Neural progenitor cell (in vitro differentiated cells): ENCODE results near the gene SLC6A3. TPM values are rescaled to one million over a fixed set of nuclear protein-coding genes. Genes with fewer than 3 reads are reported as not detected.

Source experiments
- DNase-seq: peaks from one replicate; pipeline ENCODE4 v3.0.0-alpha.2; 2016; ENCODE audit warnings: low spot score
- H2AFZ ChIP-seq: fragments of 200-600 bp; sonication (generic); replicated peaks from 2 replicates; pipeline ENCODE4 v1.6.1; 2016; ENCODE audit warnings: antibody characterized with exemption
- H3F3A ChIP-seq: fragments of 200-600 bp; sonication (generic); 2 replicates; pipeline ENCODE4 v1.6.1; 2016; ENCODE audit warnings: antibody characterized with exemption, low read depth
- H3K27ac ChIP-seq: fragments of 200-600 bp; sonication (generic); 2 replicates; pipeline ENCODE4 v1.5.1; 2016; ENCODE audit warnings: mild to moderate bottlenecking
- H3K27me3 ChIP-seq: fragments of 200-600 bp; sonication (generic); 2 replicates; pipeline ENCODE4 v1.6.1; 2016; ENCODE audit warnings: mild to moderate bottlenecking, moderate library complexity
- H3K36me3 ChIP-seq: fragments of 200-600 bp; sonication (generic); 2 replicates; pipeline ENCODE4 v1.5.1; 2016
- H3K4me1 ChIP-seq: fragments of 200-600 bp; sonication (generic); 2 replicates; pipeline ENCODE4 v1.6.1; 2016; ENCODE audit warnings: mixed run types
- H3K4me2 ChIP-seq: fragments of 200-600 bp; sonication (generic); 2 replicates; pipeline ENCODE4 v1.6.1; 2016
- H3K4me3 ChIP-seq: fragments of 200-600 bp; sonication (generic); 2 replicates; pipeline ENCODE4 v1.5.1; 2016
- H3K79me2 ChIP-seq: fragments of 200-600 bp; sonication (generic); 2 replicates; pipeline ENCODE4 v1.6.1; 2016; ENCODE audit warnings: low read depth
- H3K9ac ChIP-seq: fragments of 200-600 bp; sonication (generic); 2 replicates; pipeline ENCODE4 v1.6.1; 2016
- H3K9me3 ChIP-seq: fragments of 200-600 bp; sonication (generic); 2 replicates; pipeline ENCODE4 v1.5.1; 2016; ENCODE audit warnings: low read depth
- H4K20me1 ChIP-seq: fragments of 200-600 bp; sonication (generic); 2 replicates; pipeline ENCODE4 v1.6.1; 2016; ENCODE audit warnings: low read depth
- H3K27ac Mint-ChIP-seq: 3 replicates; pipeline ENCODE4 v1.8.0; 2021; ENCODE audit warnings: mixed read lengths
- H3K27me3 Mint-ChIP-seq: 2 replicates; pipeline ENCODE4 v1.8.0; 2022; ENCODE audit warnings: low read depth, mild to moderate bottlenecking, inconsistent platforms, moderate library complexity, mixed read lengths; ENCODE audit not compliant: insufficient read depth
- H3K36me3 Mint-ChIP-seq: 3 replicates; pipeline ENCODE4 v1.8.0; 2021; ENCODE audit warnings: mixed read lengths
- H3K4me1 Mint-ChIP-seq: 3 replicates; pipeline ENCODE4 v1.8.0; 2021; ENCODE audit warnings: mixed read lengths
- H3K4me3 Mint-ChIP-seq: 3 replicates; pipeline ENCODE4 v1.8.0; 2021; ENCODE audit warnings: mild to moderate bottlenecking, moderate library complexity, mixed read lengths
- H3K9me3 Mint-ChIP-seq: 3 replicates; pipeline ENCODE4 v1.8.0; 2020; ENCODE audit warnings: mixed read lengths
- CTCF ChIP-seq: fragments of 200-600 bp; sonication (generic); IDR thresholded peaks from 2 replicates; pipeline ENCODE4 v1.5.1; 2017; ENCODE audit warnings: antibody characterized with exemption, mild to moderate bottlenecking
- EZH2 ChIP-seq: fragments of 200-600 bp; sonication (generic); IDR thresholded peaks from 2 replicates; pipeline ENCODE4 v1.6.1; 2017; ENCODE audit warnings: antibody characterized with exemption, mild to moderate bottlenecking, moderate library complexity
- EZH2phosphoT487 ChIP-seq: fragments of 200-600 bp; sonication (generic); IDR thresholded peaks from 2 replicates; pipeline ENCODE4 v1.6.1; 2017; ENCODE audit warnings: antibody characterized with exemption
- total RNA-seq: library from RNA; depleted of rRNA; stranded (reverse); fragments of >200 nt; gene quantifications from 2 replicates; pipeline ENCODE4 v1.2.3, GENCODE V29; 2015; ENCODE audit warnings: low replicate concordance

The SLC6A3 gene
- total RNA-seq, 1 donor from 2014 or later, result 0.32 TPM

DNA sequence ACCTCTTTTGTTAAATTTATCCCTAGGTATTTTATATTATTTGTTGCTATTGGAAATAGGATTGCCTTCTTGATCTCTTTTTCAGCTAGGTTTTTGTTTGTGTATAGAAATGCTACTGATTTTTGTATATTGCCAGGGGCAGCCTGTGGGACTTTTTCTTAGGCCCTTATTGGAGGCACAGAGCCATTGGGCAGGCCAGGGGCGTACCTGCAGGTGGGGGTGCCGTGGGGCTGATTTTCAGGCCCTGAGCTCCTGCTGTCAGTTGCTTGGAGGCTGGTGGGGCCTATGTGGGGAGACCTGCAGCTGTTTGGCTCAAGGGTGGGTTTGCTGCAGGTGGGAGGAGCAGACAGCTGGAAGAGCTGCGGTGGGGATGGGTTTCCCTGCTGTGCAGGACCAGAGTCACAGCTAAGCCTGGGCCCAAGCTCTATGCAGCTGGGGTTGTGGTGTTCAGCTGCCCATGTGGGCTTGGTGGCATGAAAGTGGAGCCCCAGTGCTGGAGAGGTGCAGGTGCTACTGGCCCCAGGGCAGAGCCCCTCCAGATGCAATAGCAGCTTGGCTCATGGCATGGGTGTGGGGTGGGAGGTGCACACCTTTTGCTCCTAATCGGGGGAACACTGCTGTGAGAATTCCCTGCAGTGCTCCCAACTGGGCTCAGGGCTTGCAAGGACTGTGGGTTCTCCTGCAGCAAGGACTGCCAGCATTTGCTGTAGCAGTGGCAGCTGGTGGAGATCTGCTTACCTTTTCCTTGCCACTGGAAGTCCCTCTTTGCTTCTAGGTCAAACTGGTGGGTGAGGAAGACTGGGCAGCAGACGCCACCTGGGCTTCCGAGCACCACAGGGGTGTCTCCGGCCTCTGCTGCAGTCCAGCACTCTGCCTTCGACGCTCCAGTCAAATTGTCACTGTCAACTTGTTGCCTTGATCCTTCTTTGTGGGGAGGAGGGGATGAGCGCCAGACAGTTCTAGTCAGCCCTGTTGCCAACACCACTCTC, 92.7 kb downstream of the SLC6A3 start:
- Histone ChIP-seq H3K27me3 (no peaks in the 10 kb centered on the region), H3K4me3 (no peak overlapping the region), H3K4me2 (no peak overlapping the region), H2AFZ (no peak overlapping the region), H3F3A (no peaks in the 10 kb centered on the region), H3K27ac (no peak overlapping the region), H3K79me2 (no peaks in the 10 kb centered on the region), H3K9me3 (no peaks in the 10 kb centered on the region), H3K9ac (no peak overlapping the region), H3K36me3 (no peaks in the 10 kb centered on the region), H3K4me1 (no peaks in the 10 kb centered on the region), H4K20me1 (no peaks in the 10 kb centered on the region)
- Mint-ChIP-seq H3K4me1 (no peaks in the 10 kb centered on the region), H3K9me3 (no peaks in the 10 kb centered on the region), H3K27ac (no peak overlapping the region), H3K36me3 (no peaks in the 10 kb centered on the region), H3K27me3 (peaks cover 6% of the 10 kb centered on the region), H3K4me3 (no peak overlapping the region)
- DNase-seq, result no peak
- TF ChIP-seq CTCF (no peak), EZH2phosphoT487 (no peak), EZH2 (no peak)

DNA sequence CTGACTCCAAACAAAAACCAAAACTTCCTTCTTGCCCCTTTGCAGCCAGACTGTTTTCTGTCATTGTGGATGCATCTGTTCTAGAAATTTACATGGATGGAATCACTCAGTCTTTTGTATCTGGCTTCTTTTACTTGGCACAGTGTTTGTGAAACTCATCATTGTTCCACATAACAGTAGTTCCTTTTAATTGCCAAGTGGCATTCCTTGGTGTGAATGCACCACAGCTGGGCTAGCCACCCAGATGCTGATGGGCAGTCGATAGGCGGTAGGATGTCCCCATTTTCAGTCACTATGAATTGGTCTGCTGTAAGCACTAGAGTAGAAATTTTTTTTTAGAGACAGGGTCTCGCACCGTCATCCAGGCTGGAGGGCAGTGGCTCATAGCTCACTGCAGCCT, 94.1 kb downstream of the SLC6A3 start:
- no peak overlapping the region for H3K27ac ChIP-seq
- H3K4me2 ChIP-seq, result no peak overlapping the region
- no peaks in the 10 kb centered on the region for H3K4me1 ChIP-seq
- DNase-seq, result no peak
- Mint-ChIP-seq H3K9me3 (no peaks in the 10 kb centered on the region), H3K4me3 (no peak overlapping the region), H3K36me3 (no peaks in the 10 kb centered on the region), H3K4me1 (peaks cover 2% of the 10 kb centered on the region), H3K27ac (no peak overlapping the region), H3K27me3 (peaks cover 2% of the 10 kb centered on the region)
- no peaks in the 10 kb centered on the region for H3K79me2 ChIP-seq
- no peak overlapping the region for H2AFZ ChIP-seq
- H3F3A ChIP-seq, result no peaks in the 10 kb centered on the region
- H3K9me3 ChIP-seq, result no peaks in the 10 kb centered on the region
- H3K4me3 ChIP-seq, result no peak overlapping the region
- no peak overlapping the region for H3K9ac ChIP-seq
- no peaks in the 10 kb centered on the region for H4K20me1 ChIP-seq
- H3K27me3 ChIP-seq, result no peaks in the 10 kb centered on the region
- TF ChIP-seq CTCF, result no peak
- TF ChIP-seq EZH2phosphoT487, result no peak
- no peak for TF ChIP-seq EZH2
- no peaks in the 10 kb centered on the region for H3K36me3 ChIP-seq

- H3K4me1 Mint-ChIP-seq, result peaks cover 8% of the 10 kb centered on the region
- Histone ChIP-seq H2AFZ (no peak overlapping the region), H3K4me2 (no peak overlapping the region), H3K79me2 (peaks cover 9% of the 10 kb centered on the region), H3K9me3 (no peaks in the 10 kb centered on the region), H4K20me1 (peaks cover 2% of the 10 kb centered on the region), H3K9ac (no peak overlapping the region), H3K4me3 (no peak overlapping the region), H3F3A (no peaks in the 10 kb centered on the region), H3K27me3 (no peaks in the 10 kb centered on the region), H3K36me3 (no peaks in the 10 kb centered on the region), H3K27ac (no peak overlapping the region), H3K4me1 (peaks cover under 1% of the 10 kb centered on the region)
- peaks cover 2% of the 10 kb centered on the region for H3K27me3 Mint-ChIP-seq
- no peak overlapping the region for H3K4me3 Mint-ChIP-seq
- no peak overlapping the region for H3K27ac Mint-ChIP-seq
- peak; percentile 25 for DNase-seq
- H3K36me3 Mint-ChIP-seq, result no peaks in the 10 kb centered on the region
- TF ChIP-seq EZH2phosphoT487 (no peak), EZH2 (no peak), CTCF (no peak)
- H3K9me3 Mint-ChIP-seq, result no peaks in the 10 kb centered on the region
These were observed 96.0 kb downstream of the SLC6A3 start for GRCh38 chr5:1349246-1349645.
